SK-N-SH (cell line): Measurements from ENCODE around the gene HOXA10.

Experiments used
- CTCF ChIP-seq: fragments of 200-600 bp; sonication (generic); IDR thresholded peaks from 2 replicates; pipeline ENCODE4 v1.6.1; 2017; ENCODE audit warnings: antibody characterized with exemption, mild to moderate bottlenecking, moderate library complexity
- EP300 ChIP-seq, 2 experiments: IDR thresholded peaks; 2 replicates each; pipeline versions ENCODE4 v1.4.0 to v1.6.1; 2012; ENCODE audit warnings: borderline replicate concordance in 1 of 2, low read depth in 1 of 2, low read length in 1 of 2
- GATA2 ChIP-seq: sonication (generic); formaldehyde crosslinking; IDR thresholded peaks from 2 replicates; pipeline ENCODE4 v1.5.0; 2020; ENCODE audit warnings: mild to moderate bottlenecking, missing genetic modification reagents
- SMC3 ChIP-seq: IDR thresholded peaks from 2 replicates; pipeline ENCODE4 v1.6.1; 2012; ENCODE audit warnings: low read depth, low read length, improper control_type of control experiment

GRCh38 chr7:27123477-27124053 is 50.6 kb downstream of the HOXA10 start:
- no peak for TF ChIP-seq CTCF
- no peak for TF ChIP-seq GATA2 (CRISPR knock-in tag)
- no peak for TF ChIP-seq SMC3
- TF ChIP-seq EP300 (IDR thresholded peaks at IDR 0.05; ENCODE audit: borderline replicate concordance in 1 of 2, low read depth in 1 of 2, low read length in 1 of 2), result no peak
